ENCODE data around the gene SVOPL. TPM values are rescaled to one million over a fixed set of nuclear protein-coding genes. Genes with fewer than 3 reads are reported as not detected.

The SVOPL gene
- total and polyA plus RNA-seq, 2 donors (not counting 1 experiment from before 2014, with no cell fraction given), result not detected

GRCh38 chr7:138546064-138546619 is 155.0 kb downstream of the SVOPL start:
- ATAC-seq (ENCODE audit: low read depth) (no peak), DNase-seq (no peak)
- Histone ChIP-seq H3K27me3 (replicated peaks in 1 of 4; ENCODE audit: control extremely low read depth in 1 of 4, control insufficient read depth in 3 of 4, insufficient read depth in 4 of 4, low read length in 3 of 4) (no peaks in the 10 kb centered on the region), H3K4me3 (ENCODE audit: control extremely low read depth in 1 of 5, extremely low read depth in 1 of 5, insufficient read depth in 1 of 5, low read depth in 2 of 5, low read length in 4 of 5) (no peak overlapping the region), H3K36me3 (replicated peaks in 1 of 2; ENCODE audit: control extremely low read depth in 1 of 2, control insufficient read depth in 1 of 2, extremely low read depth in 1 of 2, insufficient read depth in 2 of 2, low read length in 1 of 2) (peaks cover 18 to 26% of the 10 kb centered on the region in 2 experiments), H2AFZ (ENCODE audit: insufficient read depth, low read depth, low read length, poor library complexity, severe bottlenecking) (no peak overlapping the region), H3K79me2 (ENCODE audit: control insufficient read depth, insufficient read depth, low read length) (no peaks in the 10 kb centered on the region), H4K20me1 (ENCODE audit: control insufficient read depth, insufficient read depth, low read length, poor library complexity, severe bottlenecking) (no peaks in the 10 kb centered on the region), H3K9me3 (ENCODE audit: control extremely low read depth in 1 of 3, control insufficient read depth in 2 of 3, insufficient read depth in 1 of 3, low read length in 2 of 3) (peaks cover 0 to 4% (median 0%) of the 10 kb centered on the region in 3 donors), H3K9ac (ENCODE audit: low read length) (no peak overlapping the region), H3K4me1 (ENCODE audit: control insufficient read depth in 2 of 2, insufficient read depth in 2 of 2, low read length in 2 of 2) (no peaks in the 10 kb centered on the region), H3K4me2 (replicated peaks; ENCODE audit: low read depth, low read length, poor library complexity, severe bottlenecking) (no peak overlapping the region), H3K27ac (ENCODE audit: low read length in 2 of 2) (no peak overlapping the region)
- no peak for TF ChIP-seq EZH2 (IDR thresholded peaks at IDR 0.05; ENCODE audit: borderline replicate concordance, insufficient read depth, low read depth, low read length, poor library complexity, severe bottlenecking)
- H3K4me1 Mint-ChIP-seq, result no peaks in the 10 kb centered on the region
- H3K27ac Mint-ChIP-seq, result no peak overlapping the region
- 100% methylated on average over 4 of the region's 5 CpGs for WGBS (ENCODE audit: insufficient coverage)
- no peak overlapping the region for H3K4me3 Mint-ChIP-seq
- intact Hi-C loops (cut with micrococcal nuclease), result no loop called here
- CTCF ChIA-PET, result no interaction called here
- POLR2A ChIA-PET, result no interaction called here
- peaks cover 12% of the 10 kb centered on the region for H3K9me3 Mint-ChIP-seq (ENCODE audit: insufficient read depth)
- no peaks in the 10 kb centered on the region for H3K27me3 Mint-ChIP-seq

- no peak overlapping the region for H3K4me3 ChIP-seq (ENCODE audit: control extremely low read depth in 1 of 5, extremely low read depth in 1 of 5, insufficient read depth in 1 of 5, low read depth in 2 of 5, low read length in 4 of 5)
- H3K79me2 ChIP-seq (ENCODE audit: control insufficient read depth, insufficient read depth, low read length), result no peaks in the 10 kb centered on the region
- H3K27me3 Mint-ChIP-seq, result no peaks in the 10 kb centered on the region
- no peaks in the 10 kb centered on the region for H4K20me1 ChIP-seq (ENCODE audit: control insufficient read depth, insufficient read depth, low read length, poor library complexity, severe bottlenecking)
- H3K9me3 Mint-ChIP-seq (ENCODE audit: insufficient read depth), result peaks cover 12% of the 10 kb centered on the region
- TF ChIP-seq EZH2 (IDR thresholded peaks at IDR 0.05; ENCODE audit: borderline replicate concordance, insufficient read depth, low read depth, low read length, poor library complexity, severe bottlenecking) (no peak), CTCF (IDR thresholded peaks at IDR 0.05) (no peak)
- peaks cover 10 to 31% of the 10 kb centered on the region in 2 experiments for H3K36me3 ChIP-seq (replicated peaks in 1 of 2; ENCODE audit: control extremely low read depth in 1 of 2, control insufficient read depth in 1 of 2, extremely low read depth in 1 of 2, insufficient read depth in 2 of 2, low read length in 1 of 2)
- H3K4me2 ChIP-seq (replicated peaks; ENCODE audit: low read depth, low read length, poor library complexity, severe bottlenecking), result no peak overlapping the region
- intact Hi-C loops (cut with micrococcal nuclease), result no loop called here
- no peak overlapping the region for H3K4me3 Mint-ChIP-seq
- ATAC-seq (ENCODE audit: low read depth) (no peak), DNase-seq (no peak)
- H3K4me1 Mint-ChIP-seq, result no peaks in the 10 kb centered on the region
- H3K27me3 ChIP-seq (replicated peaks in 1 of 4; ENCODE audit: control extremely low read depth in 1 of 4, control insufficient read depth in 3 of 4, insufficient read depth in 4 of 4, low read length in 3 of 4), result no peaks in the 10 kb centered on the region
- 98% methylated on average over 4 of the region's 6 CpGs for WGBS (ENCODE audit: insufficient coverage)
- POLR2A ChIA-PET, result no interaction called here
- H3K9ac ChIP-seq (ENCODE audit: low read length), result no peak overlapping the region
- CTCF ChIA-PET, result no interaction called here
- no peak overlapping the region for H3K27ac Mint-ChIP-seq
- H3K9me3 ChIP-seq (ENCODE audit: control extremely low read depth in 1 of 3, control insufficient read depth in 2 of 3, insufficient read depth in 1 of 3, low read length in 2 of 3), result peaks cover 0 to 4% (median 0%) of the 10 kb centered on the region in 3 donors
- no peak overlapping the region for H3K27ac ChIP-seq (ENCODE audit: low read length in 2 of 2)
- no peaks in the 10 kb centered on the region for H3K4me1 ChIP-seq (ENCODE audit: control insufficient read depth in 2 of 2, insufficient read depth in 2 of 2, low read length in 2 of 2)
- no peak overlapping the region for H2AFZ ChIP-seq (ENCODE audit: insufficient read depth, low read depth, low read length, poor library complexity, severe bottlenecking)
Observed at GRCh38 chr7:138545123-138545522, 156.0 kb downstream of the SVOPL start.

Small RNA genes lying within 50 kb of the gene (small RNA-seq; reads per million reads assigned to genes)
- not detected for gene RF00561 (ENCODE audit: insufficient read length, low read depth, low replicate concordance)

Other genes with a start within 250 kb of the SVOPL start
- 16.5 and 18.7 TPM in 2 replicates for gene TRIM24, start 241.1 kb downstream of the SVOPL start, total RNA-seq
- 3.7 TPM in 2 replicates for gene TRIM24, start 241.1 kb downstream of the SVOPL start, polyA plus RNA-seq
- gene TMEM213, start 96.6 kb upstream of the SVOPL start, total RNA-seq, result not detected in 2 replicates
- not detected in 2 replicates for gene TMEM213, start 96.6 kb upstream of the SVOPL start, polyA plus RNA-seq
- gene ATP6V0A4, start 96.8 kb upstream of the SVOPL start, total RNA-seq, result not detected in 2 replicates
- not detected in 2 replicates for gene ATP6V0A4, start 96.8 kb upstream of the SVOPL start, polyA plus RNA-seq